Omental fat pad (tissue), 4 donors: ENCODE results near the gene AP2A1. TPM values are rescaled to one million over a fixed set of nuclear protein-coding genes. Genes with fewer than 3 reads are reported as not detected.
A peak's percentile ranks its signal among the peaks of the same experiment; 100 is the strongest.

Source experiments
- ATAC-seq: fragments of 150-250 bp; one replicate; pipeline ENCODE4 v1.9.1; 2016; ENCODE audit warnings: mild to moderate bottlenecking, moderate library complexity; ENCODE audit not compliant: low FRiP score
- DNase-seq: peaks from one replicate; pipeline ENCODE4 v3.0.0-alpha.2; 2019; ENCODE audit warnings: low spot score
- total RNA-seq, 4 donors: library from RNA; depleted of rRNA; stranded (reverse); fragments of >200 nt; gene quantifications; one replicate each; pipeline ENCODE4 v1.1.0, GENCODE V29; 2016
- TF ChIP-seq, protein P1 (sequence below), 3 donors: fragments of 450-650 bp; IDR thresholded peaks; one replicate each; pipeline ENCODE4 v1.5.1; 2016 to 2017; ENCODE audit warnings: antibody characterized with exemption in 3 of 3, mild to moderate bottlenecking in 3 of 3, moderate library complexity in 2 of 3

Gene AP2A1
- total RNA-seq, 4 donors from 2014 or later: 63.9 to 88.0 (median 72.4) TPM

- DNase-seq (no peak), ATAC-seq (no peak)
- TF ChIP-seq, protein P1, sequence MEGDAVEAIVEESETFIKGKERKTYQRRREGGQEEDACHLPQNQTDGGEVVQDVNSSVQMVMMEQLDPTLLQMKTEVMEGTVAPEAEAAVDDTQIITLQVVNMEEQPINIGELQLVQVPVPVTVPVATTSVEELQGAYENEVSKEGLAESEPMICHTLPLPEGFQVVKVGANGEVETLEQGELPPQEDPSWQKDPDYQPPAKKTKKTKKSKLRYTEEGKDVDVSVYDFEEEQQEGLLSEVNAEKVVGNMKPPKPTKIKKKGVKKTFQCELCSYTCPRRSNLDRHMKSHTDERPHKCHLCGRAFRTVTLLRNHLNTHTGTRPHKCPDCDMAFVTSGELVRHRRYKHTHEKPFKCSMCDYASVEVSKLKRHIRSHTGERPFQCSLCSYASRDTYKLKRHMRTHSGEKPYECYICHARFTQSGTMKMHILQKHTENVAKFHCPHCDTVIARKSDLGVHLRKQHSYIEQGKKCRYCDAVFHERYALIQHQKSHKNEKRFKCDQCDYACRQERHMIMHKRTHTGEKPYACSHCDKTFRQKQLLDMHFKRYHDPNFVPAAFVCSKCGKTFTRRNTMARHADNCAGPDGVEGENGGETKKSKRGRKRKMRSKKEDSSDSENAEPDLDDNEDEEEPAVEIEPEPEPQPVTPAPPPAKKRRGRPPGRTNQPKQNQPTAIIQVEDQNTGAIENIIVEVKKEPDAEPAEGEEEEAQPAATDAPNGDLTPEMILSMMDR (IDR thresholded peaks at IDR 0.05): no peak
Measured at GRCh38 chr19:49799798-49800376, 33.1 kb downstream of the AP2A1 start.

DNA sequence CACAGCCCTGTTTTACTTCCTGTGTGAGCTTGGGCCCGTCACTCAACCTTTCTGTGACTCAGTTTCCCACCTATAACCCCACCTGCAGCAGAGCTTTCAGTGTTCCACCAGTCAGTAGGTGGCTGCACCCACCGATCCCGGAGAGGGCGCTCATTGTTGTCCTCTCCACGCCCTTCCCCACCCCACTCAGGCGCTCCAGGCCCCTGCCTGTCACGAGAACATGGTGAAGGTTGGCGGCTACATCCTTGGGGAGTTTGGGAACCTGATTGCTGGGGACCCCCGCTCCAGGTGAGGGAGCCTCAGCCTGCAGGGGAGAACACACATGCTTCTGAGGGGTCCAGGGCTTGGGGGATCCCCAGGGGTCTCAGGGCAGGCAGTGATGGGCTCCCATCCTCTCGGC is 34.0 kb downstream of the AP2A1 start:
- TF ChIP-seq, protein P1 (IDR thresholded peaks at IDR 0.05): no peak

GRCh38 chr19:49801401-49801888 is 34.6 kb downstream of the AP2A1 start:
- ATAC-seq: no peak

More for the DNA sequence above, 34.0 kb downstream of the AP2A1 start:
- DNase-seq (no peak), ATAC-seq (no peak)

DNA sequence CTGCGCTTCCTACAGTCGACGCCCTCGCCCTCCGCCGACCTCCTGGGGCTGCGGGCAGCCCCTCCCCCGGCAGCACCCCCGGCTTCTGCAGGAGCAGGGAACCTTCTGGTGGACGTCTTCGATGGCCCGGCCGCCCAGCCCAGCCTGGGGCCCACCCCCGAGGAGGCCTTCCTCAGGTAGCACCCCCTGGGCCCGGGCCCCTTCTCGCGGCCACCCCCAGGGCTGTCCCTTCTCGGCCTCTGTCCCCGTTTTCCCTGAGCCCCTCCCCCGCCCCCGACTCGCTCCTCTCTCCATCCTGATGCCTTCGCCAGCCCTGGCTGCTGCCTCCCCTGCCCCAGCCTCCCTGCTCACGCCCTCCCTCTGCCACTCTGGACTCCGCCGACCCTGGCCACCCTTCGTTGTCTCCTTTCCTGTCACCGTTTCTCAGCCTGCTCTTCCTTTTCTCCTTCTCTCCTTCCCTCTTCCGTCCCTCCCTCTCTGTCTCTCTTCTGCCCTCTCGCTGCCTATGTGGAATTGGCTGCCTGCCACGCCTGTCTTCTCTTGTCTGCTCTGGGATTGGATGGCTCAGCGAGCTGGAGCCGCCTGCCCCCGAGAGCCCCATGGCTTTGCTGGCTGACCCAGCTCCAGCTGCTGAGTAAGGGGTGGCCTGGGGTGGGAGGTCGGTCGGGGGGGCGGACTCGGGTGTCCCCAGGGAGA is 35.3 kb downstream of the AP2A1 start:
- peak; percentile 72 for ATAC-seq
- peak; percentile 93 for DNase-seq
- TF ChIP-seq, protein P1 (IDR thresholded peaks at IDR 0.05): no peak

More at GRCh38 chr19:49801401-49801888, 34.6 kb downstream of the AP2A1 start:
- no peak for DNase-seq
- TF ChIP-seq, protein P1 (IDR thresholded peaks at IDR 0.05): no peak

DNA sequence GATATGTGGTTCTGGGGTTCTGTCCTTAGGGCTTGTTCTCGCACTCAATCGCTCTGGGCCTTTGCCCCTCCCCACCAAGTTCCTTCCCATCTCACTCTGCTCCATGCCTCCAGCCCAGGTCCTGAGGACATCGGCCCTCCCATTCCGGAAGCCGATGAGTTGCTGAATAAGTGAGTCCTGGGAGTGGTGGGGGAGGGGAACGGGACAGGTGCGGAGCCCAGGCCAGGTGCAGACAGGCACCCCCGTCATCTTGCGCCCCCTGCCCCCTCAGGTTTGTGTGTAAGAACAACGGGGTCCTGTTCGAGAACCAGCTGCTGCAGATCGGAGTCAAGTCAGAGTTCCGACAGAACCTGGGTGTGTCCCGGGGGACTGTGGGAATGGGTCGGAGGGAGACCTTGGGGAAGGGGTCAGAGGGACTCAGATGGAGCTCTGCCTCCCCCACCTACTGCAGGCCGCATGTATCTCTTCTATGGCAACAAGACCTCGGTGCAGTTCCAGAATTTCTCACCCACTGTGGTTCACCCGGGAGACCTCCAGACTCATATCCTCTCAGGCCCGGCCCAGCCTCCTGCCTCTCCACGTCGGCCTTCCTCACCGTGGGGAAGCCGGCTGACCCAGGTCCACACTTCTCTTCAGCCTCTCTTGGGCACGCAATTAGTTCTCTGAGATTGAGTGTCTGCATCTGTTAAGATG is 36.2 kb downstream of the AP2A1 start:
- ATAC-seq (no peak), DNase-seq (no peak)
- TF ChIP-seq, protein P1 (IDR thresholded peaks at IDR 0.05): no peak

DNA sequence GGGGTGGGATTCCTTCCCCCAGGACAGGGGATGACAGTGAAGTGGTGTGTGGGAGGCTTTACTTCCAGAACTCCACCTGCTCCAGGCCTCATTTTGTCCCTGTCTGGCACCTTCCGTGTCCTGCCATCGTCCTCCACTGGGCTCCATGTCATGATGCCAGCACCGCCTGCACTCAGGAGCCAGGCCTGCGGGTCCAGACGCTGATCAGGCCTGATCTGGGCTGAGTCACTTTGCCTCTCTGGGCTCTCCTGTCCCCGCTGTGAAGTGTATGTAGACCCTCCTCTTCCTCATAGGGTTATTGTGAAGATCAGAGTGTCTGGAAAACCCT is 36.7 kb downstream of the AP2A1 start:
- TF ChIP-seq, protein P1 (IDR thresholded peaks at IDR 0.05): no peak
- ATAC-seq (no peak), DNase-seq (no peak)
